GM12872 (cell line): ENCODE results near the gene KCTD6.

Experiments
- CTCF ChIP-seq: IDR thresholded peaks from 3 replicates; pipeline ENCODE4 v1.5.1; 2011; ENCODE audit warnings: low read depth, mild to moderate bottlenecking, low read length, moderate library complexity; ENCODE audit not compliant: insufficient read depth

The KCTD6 gene

GRCh38 chr3:58521336-58521670 lies 29.4 kb downstream of the KCTD6 start:
- no peak for TF ChIP-seq CTCF

GRCh38 chr3:58521917-58522631 lies 30.2 kb downstream of the KCTD6 start:
- TF ChIP-seq CTCF, result no peak

GRCh38 chr3:58522759-58523425 lies 31.0 kb downstream of the KCTD6 start:
- TF ChIP-seq CTCF, result no peak

GRCh38 chr3:58524326-58524888 lies 32.5 kb downstream of the KCTD6 start:
- TF ChIP-seq CTCF, result no peak

GRCh38 chr3:58526515-58526957 lies 34.6 kb downstream of the KCTD6 start:
- no peak for TF ChIP-seq CTCF

- no peak for TF ChIP-seq CTCF
These were observed 36.7 kb downstream of the KCTD6 start for GRCh38 chr3:58528629-58529028.

GRCh38 chr3:58529516-58530353 lies 37.8 kb downstream of the KCTD6 start:
- peak; percentile 40; the same call in 2 of the 3 replicates for TF ChIP-seq CTCF
